NCI-H526 (cell line): Measurements from ENCODE around the gene BMP7.
"Not testable (repeated sequence)": the region's sequence is repeated elsewhere in the genome, so short reads cannot be mapped to it uniquely, and the experiment has no call there.

ENCODE experiments used
- DNase-seq, 2 experiments: peaks; one replicate each; lab custom pipeline; 2025; lab: John Stamatoyannopoulos, UW

BMP7 gene

GRCh38 chr20:57287901-57288300 is 21.5 kb upstream of the BMP7 start:
- DNase-seq, result no peak

GRCh38 chr20:57287007-57287880 is 20.8 kb upstream of the BMP7 start:
- no peak for DNase-seq

- DNase-seq, result no peak
These were observed 17.4 kb upstream of the BMP7 start for GRCh38 chr20:57283860-57284259.

GRCh38 chr20:57282670-57283361 is 16.4 kb upstream of the BMP7 start:
- DNase-seq, result peak in 1 of 2 experiments; percentile 30

GRCh38 chr20:57281900-57282299 is 15.5 kb upstream of the BMP7 start:
- DNase-seq, result no peak

GRCh38 chr20:57280221-57280620 is 13.8 kb upstream of the BMP7 start:
- DNase-seq, result peak in 1 of 2 experiments; percentile 44

GRCh38 chr20:57279548-57279947 is 13.1 kb upstream of the BMP7 start:
- not testable (repeated sequence) for DNase-seq

- DNase-seq, result no peak
These were observed 12.0 kb upstream of the BMP7 start for GRCh38 chr20:57278457-57278856.

- no peak for DNase-seq
These were observed 11.1 kb upstream of the BMP7 start for GRCh38 chr20:57277398-57278105.

GRCh38 chr20:57276221-57276620 is 9.8 kb upstream of the BMP7 start:
- no peak for DNase-seq

GRCh38 chr20:57275813-57276212 is 9.4 kb upstream of the BMP7 start:
- no peak for DNase-seq

- DNase-seq, result no peak
These were observed 8.9 kb upstream of the BMP7 start for GRCh38 chr20:57275334-57275733.

- no peak for DNase-seq
These were observed 8.4 kb upstream of the BMP7 start for GRCh38 chr20:57274846-57275245.

GRCh38 chr20:57274299-57274698 is 7.9 kb upstream of the BMP7 start:
- DNase-seq, result no peak

GRCh38 chr20:57272883-57273535 is 6.6 kb upstream of the BMP7 start:
- DNase-seq, result peak in 1 of 2 experiments; percentile 37

- peak in 1 of 2 experiments; percentile 43 for DNase-seq
These were observed 4.0 kb upstream of the BMP7 start for GRCh38 chr20:57270204-57270984.

GRCh38 chr20:57269148-57269984 is 2.9 kb upstream of the BMP7 start:
- no peak for DNase-seq

GRCh38 chr20:57268399-57269076 is 2.1 kb upstream of the BMP7 start:
- no peak for DNase-seq

- DNase-seq, result no peak
These were observed 849 bp upstream of the BMP7 start for GRCh38 chr20:57267158-57267821.
